H9 (cell line): Measurements from ENCODE around the gene TUBD1. TPM values are rescaled to one million over a fixed set of nuclear protein-coding genes. Genes with fewer than 3 reads are reported as not detected.

Experiments used
- DNase-seq: peaks from one replicate; pipeline ENCODE4 v3.0.0-alpha.2; 2017
- H2AFZ ChIP-seq: one replicate; pipeline ENCODE4 v1.6.1; 2013; ENCODE audit warnings: mild to moderate bottlenecking, low read length, control low read depth, moderate library complexity
- H2AK5ac ChIP-seq: 2 replicates; pipeline ENCODE4 v1.6.1; 2013; ENCODE audit warnings: low read length, control low read depth, mixed read lengths; ENCODE audit not compliant: insufficient read length
- H2BK120ac ChIP-seq: one replicate; pipeline ENCODE4 v1.6.1; 2013; ENCODE audit warnings: low read depth, mild to moderate bottlenecking, low read length, control low read depth, inconsistent platforms; ENCODE audit not compliant: poor library complexity, severe bottlenecking
- H2BK12ac ChIP-seq: 2 replicates; pipeline ENCODE4 v1.6.1; 2013; ENCODE audit warnings: low read length, control low read depth, mixed read lengths, low read depth; ENCODE audit not compliant: insufficient read length
- H2BK15ac ChIP-seq: 2 replicates; pipeline ENCODE4 v1.6.1; 2013; ENCODE audit warnings: low read depth, low read length, control low read depth
- H2BK20ac ChIP-seq: one replicate; pipeline ENCODE4 v1.6.1; 2013; ENCODE audit warnings: low read depth, mild to moderate bottlenecking, low read length, control low read depth, inconsistent platforms; ENCODE audit not compliant: poor library complexity, severe bottlenecking
- H2BK5ac ChIP-seq: 2 replicates; pipeline ENCODE4 v1.6.1; 2013; ENCODE audit warnings: low read length, control low read depth, mixed read lengths; ENCODE audit not compliant: insufficient read length
- H3K14ac ChIP-seq: 2 replicates; pipeline ENCODE4 v1.6.1; 2013; ENCODE audit warnings: low read length, control low read depth; ENCODE audit not compliant: insufficient read depth
- H3K18ac ChIP-seq: 2 replicates; pipeline ENCODE4 v1.6.1; 2013; ENCODE audit warnings: low read depth, mild to moderate bottlenecking, mixed read lengths, low read length, control low read depth; ENCODE audit not compliant: insufficient read length
- H3K23ac ChIP-seq: 2 replicates; pipeline ENCODE4 v1.6.1; 2013; ENCODE audit warnings: low read length, control low read depth, mixed read lengths, low read depth; ENCODE audit not compliant: insufficient read length
- H3K23me2 ChIP-seq: 2 replicates; pipeline ENCODE4 v1.6.1; 2013; ENCODE audit warnings: low read depth, mild to moderate bottlenecking, mixed read lengths, low read length, control low read depth; ENCODE audit not compliant: insufficient read length, poor library complexity, severe bottlenecking
- H3K27ac ChIP-seq: 2 replicates; pipeline ENCODE4 v1.5.1; 2013; ENCODE audit warnings: low read length, control low read depth, mixed read lengths, low read depth; ENCODE audit not compliant: insufficient read length
- H3K27me3 ChIP-seq: 2 replicates; pipeline ENCODE4 v1.6.1; 2013; ENCODE audit warnings: low read length, control low read depth, inconsistent platforms; ENCODE audit not compliant: insufficient read depth
- H3K4ac ChIP-seq: 2 replicates; pipeline ENCODE4 v1.6.1; 2013; ENCODE audit warnings: low read depth, mild to moderate bottlenecking, control low read depth, inconsistent platforms, low read length, moderate library complexity
- H3K4me1 ChIP-seq: 2 replicates; pipeline ENCODE4 v1.6.1; 2013; ENCODE audit warnings: low read length, control low read depth, inconsistent platforms; ENCODE audit not compliant: insufficient read depth
- H3K4me2 ChIP-seq: 2 replicates; pipeline ENCODE4 v1.6.1; 2013; ENCODE audit warnings: low read length, control low read depth, mixed read lengths; ENCODE audit not compliant: insufficient read length, insufficient read depth
- H3K56ac ChIP-seq: 2 replicates; pipeline ENCODE4 v1.6.1; 2013; ENCODE audit warnings: low read depth, mild to moderate bottlenecking, mixed read lengths, low read length, control low read depth; ENCODE audit not compliant: insufficient read length
- H3K79me1 ChIP-seq: 2 replicates; pipeline ENCODE4 v1.6.1; 2013; ENCODE audit warnings: low read depth, mild to moderate bottlenecking, moderate library complexity, low read length, control low read depth, inconsistent platforms; ENCODE audit not compliant: insufficient read depth, poor library complexity, severe bottlenecking
- H3K79me2 ChIP-seq: 2 replicates; pipeline ENCODE4 v1.6.1; 2013; ENCODE audit warnings: low read length, control low read depth, inconsistent platforms; ENCODE audit not compliant: insufficient read depth
- H3K9ac ChIP-seq: 2 replicates; pipeline ENCODE4 v1.6.1; 2013; ENCODE audit warnings: low read length, control low read depth, mixed read lengths; ENCODE audit not compliant: insufficient read length; ENCODE audit errors: extremely low read depth
- H3K9me3 ChIP-seq: one replicate; pipeline ENCODE4 v1.6.1; 2013; ENCODE audit warnings: low read depth, low read length, inconsistent platforms; ENCODE audit not compliant: control insufficient read depth
- H3T11ph ChIP-seq: one replicate; pipeline ENCODE4 v1.6.1; 2013; ENCODE audit warnings: mild to moderate bottlenecking, low read length, control low read depth, inconsistent platforms
- H4K20me1 ChIP-seq: one replicate; pipeline ENCODE4 v1.6.1; 2013; ENCODE audit not compliant: control insufficient read depth, insufficient read length, insufficient read depth
- H4K5ac ChIP-seq: 2 replicates; pipeline ENCODE4 v1.6.1; 2013; ENCODE audit warnings: low read depth, mild to moderate bottlenecking, mixed read lengths, low read length, control low read depth; ENCODE audit not compliant: insufficient read length
- H4K8ac ChIP-seq: replicated peaks from 2 replicates; pipeline ENCODE4 v1.6.1; 2013; ENCODE audit warnings: low read length, control low read depth, mixed read lengths, low read depth; ENCODE audit not compliant: insufficient read length
- H4K91ac ChIP-seq: 2 replicates; pipeline ENCODE4 v1.6.1; 2013; ENCODE audit warnings: low read depth, mild to moderate bottlenecking, moderate library complexity, mixed read lengths, low read length, control low read depth; ENCODE audit not compliant: insufficient read length
- H3K27ac Mint-ChIP-seq, 3 experiments: 2 replicates in 2 of 3; 3 replicates in 1 of 3; pipeline ENCODE4 v1.8.0; 2020 to 2021; ENCODE audit warnings: mixed read lengths in 3 of 3, mild to moderate bottlenecking in 1 of 3, moderate library complexity in 1 of 3
- H3K27me3 Mint-ChIP-seq: 2 replicates; pipeline ENCODE4 v1.8.0; 2021; ENCODE audit warnings: low read depth, mild to moderate bottlenecking, moderate library complexity, mixed read lengths
- H3K36me3 Mint-ChIP-seq, 3 experiments: 2 replicates in 2 of 3; 3 replicates in 1 of 3; pipeline ENCODE4 v1.8.0; 2020 to 2021; ENCODE audit warnings: low read depth in 3 of 3, mixed read lengths in 3 of 3; ENCODE audit not compliant: insufficient read depth in 1 of 3
- H3K4me1 Mint-ChIP-seq, 2 experiments: 2 replicates each; pipeline ENCODE4 v1.8.0; 2020; ENCODE audit warnings: mixed read lengths in 2 of 2
- H3K4me3 Mint-ChIP-seq, 2 experiments: 2 replicates in 1 of 2; 3 replicates in 1 of 2; pipeline ENCODE4 v1.8.0; 2020 to 2021; ENCODE audit warnings: mild to moderate bottlenecking in 2 of 2, mixed read lengths in 2 of 2, moderate library complexity in 1 of 2
- H3K9me3 Mint-ChIP-seq, 2 experiments: 2 replicates in 1 of 2; 3 replicates in 1 of 2; pipeline ENCODE4 v1.8.0; 2020; ENCODE audit warnings: mild to moderate bottlenecking in 2 of 2, mixed read lengths in 2 of 2, moderate library complexity in 1 of 2
- CTCF ChIP-seq: fragments of 200-600 bp; sonication (generic); conservative IDR thresholded peaks from 3 replicates; pipeline ENCODE4 v1.8.0; 2021; ENCODE audit warnings: antibody characterized with exemption, mild to moderate bottlenecking
- WGBS: extraction: QIAGEN DNeasy Blood & Tissue Kit; methylation state at CpG from one replicate; pipeline ENCODE4 v1.1.7; 2013; ENCODE audit warnings: missing lambda C conversion rate, low lambda C conversion rate, mixed read lengths; ENCODE audit not compliant: insufficient read length; ENCODE audit errors: extremely low coverage; 5-methylcytosine and 5-hydroxymethylcytosine counted together
- total RNA-seq: library from RNA; stranded (reverse); gene quantifications from 2 replicates; pipeline ENCODE4 v1.2.1, GENCODE V29; 2021

The TUBD1 gene
- total RNA-seq, 1 experiment from 2014 or later: 26.4 TPM

GRCh38 chr17:59884861-59885260 lies 7.9 kb downstream of the TUBD1 start:
- H3K4me1 Mint-ChIP-seq: no peaks in the 10 kb centered on the region
- no peak overlapping the region for H3K23ac ChIP-seq

More at GRCh38 chr17:59884861-59885260, 7.9 kb downstream of the TUBD1 start:
- Mint-ChIP-seq H3K4me3 (no peak overlapping the region), H3K27ac (no peak overlapping the region), H3K36me3 (peaks cover 15 to 69% (median 46%) of the 10 kb centered on the region in 3 experiments; a peak in 6 of 7 replicates), H3K27me3 (no peaks in the 10 kb centered on the region), H3K9me3 (no peaks in the 10 kb centered on the region)
- Histone ChIP-seq H4K20me1 (no peaks in the 10 kb centered on the region), H4K91ac (no peak overlapping the region), H3K23me2 (no peaks in the 10 kb centered on the region), H3K4me2 (no peak overlapping the region), H2AFZ (no peak overlapping the region), H3K18ac (no peak overlapping the region), H3K9me3 (no peaks in the 10 kb centered on the region), H3K79me1 (no peaks in the 10 kb centered on the region), H2BK20ac (no peak overlapping the region), H2BK120ac (no peak overlapping the region), H3K4me1 (no peaks in the 10 kb centered on the region), H3K56ac (no peak overlapping the region), H3K79me2 (no peaks in the 10 kb centered on the region), H2AK5ac (no peak overlapping the region), H3K4ac (no peak overlapping the region), H4K5ac (no peak overlapping the region), H2BK12ac (no peak overlapping the region), H2BK5ac (no peak overlapping the region), H3K9ac (no peak overlapping the region), H3K14ac (no peak overlapping the region), H3K27me3 (no peaks in the 10 kb centered on the region), H4K8ac (no peak overlapping the region), H2BK15ac (no peak overlapping the region), H3T11ph (no peak overlapping the region), H3K27ac (no peak overlapping the region)
- no peak for DNase-seq
- TF ChIP-seq CTCF: no peak
- WGBS: no CpG with 5 or more reads among the region's 9 CpGs
